K562 (cell line): Measurements from ENCODE around the gene DNAJB12. TPM values are rescaled to one million over a fixed set of nuclear protein-coding genes. Genes with fewer than 3 reads are reported as not detected.

ENCODE experiments used
- ATF7 ChIP-seq: fragments of 450-650 bp; IDR thresholded peaks from 2 replicates; pipeline ENCODE4 v1.7.1; 2014; ENCODE audit warnings: mild to moderate bottlenecking, moderate library complexity
- BCL6 ChIP-seq: fragments of 250-450 bp; sonication (Bioruptor Pico); IDR thresholded peaks from 2 replicates; pipeline ENCODE4 v1.4.0; 2020
- ERF ChIP-seq: fragments of 450-650 bp; formaldehyde crosslinking; IDR thresholded peaks from 2 replicates; pipeline ENCODE4 v1.4.0; 2020; ENCODE audit warnings: mild to moderate bottlenecking, mixed read lengths
- FOS ChIP-seq: IDR thresholded peaks from 3 replicates; pipeline ENCODE4 v1.6.1; 2011; ENCODE audit not compliant: insufficient read length; ENCODE audit errors: extremely low read depth
- JUN ChIP-seq, 2 experiments: sonication (generic) in 1 of 2; formaldehyde crosslinking in 1 of 2; IDR thresholded peaks; 2 replicates each; pipeline versions ENCODE4 v1.6.1 to v1.8.0; 2012 to 2022; ENCODE audit warnings: borderline replicate concordance in 2 of 2, mild to moderate bottlenecking in 2 of 2, improper control_type of control experiment in 1 of 2, low read depth in 1 of 2, low read length in 1 of 2, missing genetic modification reagents in 1 of 2
- KDM1A ChIP-seq, 2 experiments: fragments of 450-650 bp; IDR thresholded peaks; 2 replicates each; pipeline ENCODE4 v1.6.1; 2016; ENCODE audit warnings: mild to moderate bottlenecking in 2 of 2
- LARP7 ChIP-seq: fragments of 450-650 bp; IDR thresholded peaks from 2 replicates; pipeline ENCODE4 v1.6.1; 2016
- SRF ChIP-seq, 2 experiments: fragments of 250-450, 450-650 bp in 1 of 2; sonication (Bioruptor Pico) in 1 of 2; sonication (generic) in 1 of 2; formaldehyde crosslinking; IDR thresholded peaks; 2 replicates each; pipeline versions ENCODE4 v1.5.0 to v1.5.1; 2020 to 2022; ENCODE audit warnings: mild to moderate bottlenecking in 1 of 2, missing genetic modification reagents in 1 of 2
- ZNF12 ChIP-seq: sonication (generic); formaldehyde crosslinking; IDR thresholded peaks from 2 replicates; pipeline ENCODE4 v1.4.0; 2020; ENCODE audit warnings: mild to moderate bottlenecking, missing genetic modification reagents
- ZNF263 ChIP-seq: sonication (generic); formaldehyde crosslinking; IDR thresholded peaks from 2 replicates; pipeline ENCODE4 v1.8.0; 2022; ENCODE audit warnings: mild to moderate bottlenecking, missing genetic modification reagents, borderline replicate concordance
- ZNF644 ChIP-seq: fragments of 200-800 bp; sonication (Bioruptor generic); IDR thresholded peaks from 2 replicates; pipeline ENCODE4 v1.6.1; 2016; ENCODE audit warnings: low read depth, missing genetic modification characterization, missing compliant biosample characterization
- polyA plus RNA-seq, 8 experiments: library from polyadenylated mRNA; depleted of rRNA in 4 of 8; stranded (reverse) in 5 of 8; unstranded in 3 of 8; fragments of >200 nt; fragmentation: Nextera tagmentation in 2 of 8; fragmentation: Illumina TruSeq in 1 of 8; extraction: Ambion mirVana in 2 of 8; extraction: Trizol in 1 of 8; gene quantifications; 2 replicates each; pipeline versions ENCODE4 v1.2.1 to v1.2.3, GENCODE V29; 2011 to 2014; ENCODE audit warnings: inconsistent platforms in 1 of 8, missing spikeins in 1 of 8
- total RNA-seq, 7 experiments: library from RNA; depleted of rRNA in 6 of 7; stranded (reverse); fragments of >200 nt in 6 of 7; fragmentation: Illumina TruSeq in 2 of 7; extraction: Trizol in 2 of 7; gene quantifications; 2 replicates each; pipeline versions ENCODE4 v1.2.1 to v1.2.3, GENCODE V29; 2011 to 2021; ENCODE audit warnings: low replicate concordance in 1 of 7
- TF ChIP-seq, protein P1 (sequence below): fragments of 450-650 bp; IDR thresholded peaks from 2 replicates; pipeline ENCODE4 v1.6.1; 2016; ENCODE audit warnings: low read depth, mild to moderate bottlenecking, moderate library complexity
- TF ChIP-seq, protein P2 (sequence below): IDR thresholded peaks from 2 replicates; pipeline ENCODE4 v1.6.1; 2012; ENCODE audit warnings: low read depth, low read length, improper control_type of control experiment, borderline replicate concordance
- TF ChIP-seq, protein P3 (sequence below), 2 experiments: fragments of 450-650 bp; IDR thresholded peaks; 2 replicates each; pipeline ENCODE4 v1.6.1; 2016; ENCODE audit warnings: mild to moderate bottlenecking in 2 of 2, borderline replicate concordance in 1 of 2, low read depth in 1 of 2, moderate library complexity in 1 of 2

DNAJB12 gene
- total and polyA plus RNA-seq, 9 of the 15 experiments (the other 6 are each of a cell fraction or from before 2014, with no cell fraction given): 3.5 to 31.5 (median 20.3) TPM

DNA sequence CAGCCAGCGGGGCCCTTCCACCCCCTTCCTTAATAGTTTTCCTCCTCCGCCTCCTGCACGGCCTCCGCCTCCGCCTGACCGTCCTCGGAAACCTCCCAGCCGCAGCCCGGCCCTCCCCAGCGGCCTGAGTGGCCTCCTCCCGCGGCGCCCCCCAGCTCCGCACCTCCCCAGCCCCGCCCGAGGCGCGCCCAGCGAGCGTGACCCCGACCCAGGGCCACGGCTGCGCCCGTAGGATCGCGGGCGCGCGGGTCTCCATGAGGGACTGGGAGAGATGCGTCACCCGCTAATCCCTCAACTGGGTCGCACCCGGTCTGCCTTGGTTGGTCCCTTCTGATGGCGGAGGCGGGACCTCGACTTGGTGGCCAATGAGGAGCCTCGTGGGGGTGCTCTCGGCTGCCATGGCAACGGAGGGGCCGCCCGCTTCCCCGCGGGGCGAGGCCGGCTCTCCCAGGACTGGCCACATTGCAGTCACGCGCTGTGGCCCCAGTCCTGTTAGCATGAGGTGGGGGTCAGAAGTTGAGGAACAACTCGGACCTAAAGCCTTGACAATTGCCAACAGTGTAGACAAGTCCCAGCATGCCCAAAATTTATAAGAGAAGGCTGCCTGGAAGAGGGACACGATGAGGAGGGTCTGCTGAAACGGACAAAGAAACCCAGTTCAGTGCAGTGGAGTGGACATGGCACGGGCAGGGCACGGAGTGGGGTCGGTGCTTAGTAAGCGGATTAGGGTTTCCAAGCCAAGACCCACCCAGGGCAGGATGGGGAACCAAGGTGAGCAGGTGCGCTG, 56.7 kb downstream of the DNAJB12 start (continued):
- TF ChIP-seq, protein P1, sequence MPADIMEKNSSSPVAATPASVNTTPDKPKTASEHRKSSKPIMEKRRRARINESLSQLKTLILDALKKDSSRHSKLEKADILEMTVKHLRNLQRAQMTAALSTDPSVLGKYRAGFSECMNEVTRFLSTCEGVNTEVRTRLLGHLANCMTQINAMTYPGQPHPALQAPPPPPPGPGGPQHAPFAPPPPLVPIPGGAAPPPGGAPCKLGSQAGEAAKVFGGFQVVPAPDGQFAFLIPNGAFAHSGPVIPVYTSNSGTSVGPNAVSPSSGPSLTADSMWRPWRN: no peak
- TF ChIP-seq ZNF263 (CRISPR knock-in tag) (no peak), ERF (CRISPR knock-in tag) (peak; percentile 89), JUN (IDR thresholded peaks at IDR 0.05; ENCODE audit: borderline replicate concordance, low read depth, low read length) (peak; percentile 57; the same call in 1 of the 2 replicates), JUN (CRISPR knock-in tag; IDR thresholded peaks at IDR 0.05; ENCODE audit: borderline replicate concordance) (0 out of 2 replicates have a peak, but pooled peaks have one; percentile 85), FOS (peak; percentile 81), LARP7 (0 out of 2 replicates have a peak, but pooled peaks have one; percentile 64), ATF7 (peak; percentile 91), BCL6 (peak; percentile 48; the same call in 1 of the 2 replicates), SRF (CRISPR knock-in tag; IDR thresholded peaks at IDR 0.05) (peak; percentile 41 to 59; a peak in 1 of 4 replicates), KDM1A (IDR thresholded peaks at IDR 0.05) (no peak), ZNF12 (peak; percentile 13; the same call in 1 of the 2 replicates), ZNF644 (tag) (peak; percentile 40)
- TF ChIP-seq, protein P2, sequence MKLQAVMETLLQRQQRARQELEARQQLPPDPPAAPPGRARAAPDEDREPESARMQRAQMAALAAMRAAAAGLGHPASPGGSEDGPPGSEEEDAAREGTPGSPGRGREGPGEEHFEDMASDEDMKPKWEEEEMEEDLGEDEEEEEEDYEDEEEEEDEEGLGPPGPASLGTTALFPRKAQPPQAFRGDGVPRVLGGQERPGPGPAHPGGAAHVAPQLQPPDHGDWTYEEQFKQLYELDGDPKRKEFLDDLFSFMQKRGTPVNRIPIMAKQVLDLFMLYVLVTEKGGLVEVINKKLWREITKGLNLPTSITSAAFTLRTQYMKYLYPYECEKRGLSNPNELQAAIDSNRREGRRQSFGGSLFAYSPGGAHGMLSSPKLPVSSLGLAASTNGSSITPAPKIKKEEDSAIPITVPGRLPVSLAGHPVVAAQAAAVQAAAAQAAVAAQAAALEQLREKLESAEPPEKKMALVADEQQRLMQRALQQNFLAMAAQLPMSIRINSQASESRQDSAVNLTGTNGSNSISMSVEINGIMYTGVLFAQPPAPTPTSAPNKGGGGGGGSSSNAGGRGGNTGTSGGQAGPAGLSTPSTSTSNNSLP: no peak
- TF ChIP-seq, protein P3, sequence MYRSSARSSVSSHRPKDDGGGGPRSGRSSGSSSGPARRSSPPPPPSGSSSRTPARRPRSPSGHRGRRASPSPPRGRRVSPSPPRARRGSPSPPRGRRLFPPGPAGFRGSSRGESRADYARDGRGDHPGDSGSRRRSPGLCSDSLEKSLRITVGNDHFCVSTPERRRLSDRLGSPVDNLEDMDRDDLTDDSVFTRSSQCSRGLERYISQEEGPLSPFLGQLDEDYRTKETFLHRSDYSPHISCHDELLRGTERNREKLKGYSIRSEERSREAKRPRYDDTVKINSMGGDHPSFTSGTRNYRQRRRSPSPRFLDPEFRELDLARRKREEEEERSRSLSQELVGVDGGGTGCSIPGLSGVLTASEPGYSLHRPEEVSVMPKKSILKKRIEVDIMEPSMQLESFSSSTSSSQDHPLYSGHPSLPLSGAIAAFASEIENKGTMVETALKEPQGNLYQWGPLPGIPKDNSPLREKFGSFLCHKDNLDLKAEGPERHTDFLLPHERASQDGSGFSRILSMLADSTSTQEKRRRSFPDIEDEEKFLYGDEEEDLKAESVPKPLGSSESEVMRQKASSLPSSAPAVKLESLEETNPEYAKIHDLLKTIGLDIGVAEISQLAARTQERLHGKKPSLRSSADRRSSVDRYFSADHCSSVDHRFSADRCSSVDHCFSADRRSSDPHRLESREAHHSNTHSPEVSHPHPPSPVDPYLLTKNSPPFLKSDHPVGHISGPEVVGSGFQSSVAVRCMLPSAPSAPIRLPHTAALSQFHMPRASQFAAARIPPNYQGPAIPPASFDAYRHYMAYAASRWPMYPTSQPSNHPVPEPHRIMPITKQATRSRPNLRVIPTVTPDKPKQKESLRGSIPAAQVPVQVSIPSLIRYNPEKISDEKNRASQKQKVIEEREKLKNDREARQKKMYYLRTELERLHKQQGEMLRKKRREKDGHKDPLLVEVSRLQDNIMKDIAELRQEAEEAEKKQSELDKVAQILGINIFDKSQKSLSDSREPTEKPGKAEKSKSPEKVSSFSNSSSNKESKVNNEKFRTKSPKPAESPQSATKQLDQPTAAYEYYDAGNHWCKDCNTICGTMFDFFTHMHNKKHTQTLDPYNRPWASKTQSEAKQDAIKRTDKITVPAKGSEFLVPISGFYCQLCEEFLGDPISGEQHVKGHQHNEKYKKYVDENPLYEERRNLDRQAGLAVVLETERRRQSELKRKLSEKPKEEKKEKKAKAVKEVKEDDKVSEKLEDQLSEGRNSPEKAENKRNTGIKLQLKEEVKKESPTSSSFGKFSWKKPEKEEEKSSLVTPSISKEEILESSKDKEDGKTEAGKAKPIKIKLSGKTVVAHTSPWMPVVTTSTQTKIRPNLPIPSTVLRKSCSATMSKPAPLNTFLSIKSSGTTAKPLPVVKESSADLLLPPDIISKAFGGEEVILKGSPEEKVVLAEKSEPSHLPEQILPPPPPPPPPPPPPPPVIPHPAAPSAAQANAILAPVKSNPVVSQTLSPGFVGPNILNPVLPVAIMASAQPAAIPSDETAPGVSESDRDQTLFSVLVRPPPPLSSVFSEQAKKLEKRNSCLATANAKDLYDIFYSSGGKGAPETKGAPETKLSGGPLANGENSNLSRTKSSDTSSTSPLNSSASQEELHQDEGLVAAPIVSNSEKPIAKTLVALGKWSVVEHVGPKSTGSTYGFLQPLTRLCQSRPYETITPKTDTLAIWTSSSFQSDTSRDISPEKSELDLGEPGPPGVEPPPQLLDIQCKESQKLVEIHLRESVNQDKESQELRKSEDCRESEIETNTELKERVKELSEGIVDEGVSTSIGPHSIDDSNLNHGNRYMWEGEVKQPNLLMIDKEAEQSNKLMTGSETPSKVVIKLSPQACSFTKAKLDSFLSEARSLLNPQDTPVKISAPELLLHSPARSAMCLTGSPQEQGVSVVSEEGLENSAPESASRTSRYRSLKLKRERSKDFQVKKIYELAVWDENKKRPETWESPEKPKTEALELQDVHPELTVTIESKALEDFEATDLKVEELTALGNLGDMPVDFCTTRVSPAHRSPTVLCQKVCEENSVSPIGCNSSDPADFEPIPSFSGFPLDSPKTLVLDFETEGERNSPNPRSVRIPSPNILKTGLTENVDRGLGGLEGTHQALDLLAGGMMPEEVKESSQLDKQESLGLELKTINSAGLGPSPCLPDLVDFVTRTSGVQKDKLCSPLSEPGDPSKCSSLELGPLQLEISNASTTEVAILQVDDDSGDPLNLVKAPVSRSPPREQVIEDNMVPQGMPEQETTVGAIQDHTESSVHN (IDR thresholded peaks at IDR 0.05; ENCODE audit: borderline replicate concordance in 1 of 2, low read depth in 1 of 2): no peak
